GM19351 (cell line): ENCODE measurements around the gene DNAJB11.
A peak's percentile ranks its signal among the peaks of the same experiment; 100 is the strongest.
"Not testable (repeated sequence)": the region's sequence is repeated elsewhere in the genome, so short reads cannot be mapped to it uniquely, and the experiment has no call there.

Experiments
- ATAC-seq: cut with Tn5 transposase; IDR thresholded peaks from one replicate; pipeline ENCODE4 v1.9.1; 2021; ENCODE audit warnings: mild to moderate bottlenecking, moderate library complexity; ENCODE audit not compliant: unreplicated experiment

Gene DNAJB11

DNA sequence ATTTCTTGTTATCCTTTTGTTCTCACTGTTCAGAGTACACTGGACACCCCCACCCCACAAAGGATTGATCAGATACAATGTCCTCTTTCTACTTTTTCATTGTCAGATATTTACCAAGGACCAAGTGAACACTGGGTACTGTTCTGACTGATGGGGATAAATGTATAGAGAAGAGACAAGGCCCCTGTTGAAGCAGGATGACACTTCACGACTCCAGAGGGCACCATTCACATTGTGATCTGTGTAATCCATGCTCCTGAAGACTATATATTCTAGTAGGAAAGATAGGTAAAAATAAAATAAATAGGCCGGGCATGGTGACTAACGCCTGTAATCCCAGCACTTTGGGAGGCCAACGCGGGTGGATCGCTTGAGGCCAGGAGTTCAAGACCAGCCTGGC is 19.1 kb upstream of the DNAJB11 start:
- no peak for ATAC-seq

DNA sequence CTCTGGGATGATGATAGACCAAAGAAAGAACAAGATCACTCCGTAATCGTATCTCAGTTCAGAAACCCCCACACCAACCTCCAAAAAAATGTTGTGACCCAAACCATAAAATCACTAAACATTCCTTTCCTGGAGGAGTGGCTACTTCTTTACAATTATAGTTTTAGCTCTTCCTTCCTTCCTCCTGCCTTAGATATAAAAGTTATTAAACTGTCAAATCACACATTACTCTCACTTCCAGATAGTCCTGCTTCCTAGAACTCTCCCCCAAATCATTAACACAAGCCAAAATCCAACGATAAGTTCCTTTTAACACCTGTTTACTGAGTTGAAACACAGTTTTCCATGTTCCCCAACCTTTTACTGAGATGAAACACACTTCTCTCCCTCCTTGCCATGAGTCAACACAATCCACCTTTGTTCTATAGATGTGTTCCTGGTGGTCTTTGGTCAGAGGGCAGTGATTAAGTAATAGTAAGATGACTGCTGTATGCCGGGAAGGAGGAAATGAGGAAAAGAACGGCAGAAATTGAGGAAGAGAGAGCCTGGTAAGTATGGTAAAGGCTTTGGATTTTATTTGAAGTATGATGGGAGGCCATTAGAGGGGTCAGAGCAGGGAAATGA is 18.0 kb upstream of the DNAJB11 start:
- ATAC-seq, result no peak

DNA sequence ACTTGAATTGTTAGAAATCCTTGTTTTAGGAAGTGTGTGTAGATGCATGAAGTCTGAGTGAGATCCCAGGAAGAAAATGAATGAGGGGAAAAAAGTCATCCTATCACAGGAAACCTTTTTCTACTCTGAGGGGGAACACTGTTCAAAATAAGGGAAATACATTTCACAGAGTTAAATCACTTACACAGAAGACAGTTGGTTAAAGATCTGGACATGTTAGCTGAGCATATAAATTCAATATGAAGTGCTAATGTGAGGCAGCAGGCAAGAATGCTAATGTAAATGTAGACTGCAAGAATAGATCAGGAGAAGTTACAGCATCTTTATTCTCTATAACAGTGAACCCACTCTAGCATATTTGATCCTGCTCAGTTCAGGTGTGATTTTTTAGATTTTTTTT is 5.9 kb upstream of the DNAJB11 start:
- no peak for ATAC-seq

DNA sequence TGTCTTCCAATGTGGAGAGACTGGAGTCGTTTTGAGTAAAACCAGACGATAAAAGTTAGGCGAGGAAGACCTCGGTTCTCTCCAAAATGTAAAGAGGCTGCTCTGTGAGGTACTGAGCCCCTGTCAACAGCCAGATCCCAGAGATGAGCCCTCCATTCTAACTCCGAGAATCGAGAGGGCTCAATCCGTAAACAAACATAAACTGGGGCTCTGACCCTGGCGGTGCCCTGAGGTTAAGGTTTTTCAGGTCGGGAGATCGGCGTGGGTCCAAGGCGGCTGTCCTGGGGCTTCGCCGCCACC is 3.8 kb upstream of the DNAJB11 start:
- ATAC-seq, result peak; percentile 5

DNA sequence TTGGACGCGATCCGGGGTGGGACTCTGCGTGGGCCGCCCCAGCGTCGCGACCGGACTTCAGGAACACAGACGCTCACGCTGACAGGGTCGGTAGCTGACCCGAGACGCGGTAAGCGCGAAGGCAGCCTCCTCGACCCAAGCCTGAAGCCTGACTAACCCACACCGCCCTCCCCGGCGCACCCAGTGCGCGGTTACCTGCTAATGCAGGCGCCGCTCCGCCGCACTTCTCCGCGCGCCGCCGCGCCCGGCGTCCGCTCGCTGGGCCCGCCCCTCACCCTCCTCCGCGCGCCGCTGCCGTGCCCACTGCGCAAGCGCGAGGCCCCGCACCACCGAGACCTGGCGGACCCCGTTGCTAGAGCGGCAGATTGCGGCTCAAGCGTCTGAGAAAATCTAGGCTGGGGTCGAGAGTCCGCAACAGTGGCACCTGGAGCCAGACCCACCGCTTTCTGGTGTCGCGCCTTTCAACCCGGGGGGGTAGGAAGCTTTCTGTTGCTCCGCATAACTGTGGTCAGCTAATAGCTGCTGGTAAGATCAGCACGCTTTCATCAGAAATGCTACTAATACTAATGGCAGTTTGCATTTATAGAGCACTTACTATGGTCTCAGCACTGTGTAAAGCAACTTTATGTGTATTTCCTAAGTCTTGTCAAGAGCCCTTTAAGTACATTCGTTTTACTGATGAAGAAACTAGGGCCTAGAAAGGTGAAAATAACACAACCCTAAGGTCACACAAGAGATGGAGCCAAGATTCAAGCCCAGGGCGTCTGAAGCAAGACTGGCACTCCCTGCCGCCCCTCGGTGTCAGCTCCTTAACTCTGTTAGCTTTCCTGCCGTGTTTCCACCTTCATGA is 3.2 kb upstream of the DNAJB11 start, which contains the start of gene TBCCD1:
Gene TBCCD1, minus strand, starts transcription at position 268 of the 850 bp plus-strand sequence. CDS start 3,010 bp downstream, outside the sequence.
- peak; percentile 37 for ATAC-seq

DNA sequence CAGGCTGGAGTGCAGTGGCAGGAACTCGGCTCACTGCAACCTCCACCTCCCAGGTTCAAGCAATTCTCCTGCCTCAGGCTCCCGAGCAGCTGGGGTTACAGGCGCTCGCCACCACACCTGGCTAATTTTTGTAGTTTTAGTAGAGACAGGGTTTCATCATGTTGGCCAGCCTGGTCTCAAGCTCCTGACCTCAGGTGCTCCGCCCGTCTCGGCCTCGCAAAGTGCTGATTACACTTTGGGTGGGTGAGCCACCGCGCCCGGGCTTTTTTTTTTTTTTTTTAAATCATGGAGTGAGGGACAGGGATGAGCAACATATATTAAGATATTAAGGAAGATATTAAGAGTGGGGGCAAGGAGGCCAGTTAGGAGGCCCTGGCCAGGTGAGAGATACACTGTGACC is 1.2 kb upstream of the DNAJB11 start:
- ATAC-seq, result not testable (repeated sequence)

DNA sequence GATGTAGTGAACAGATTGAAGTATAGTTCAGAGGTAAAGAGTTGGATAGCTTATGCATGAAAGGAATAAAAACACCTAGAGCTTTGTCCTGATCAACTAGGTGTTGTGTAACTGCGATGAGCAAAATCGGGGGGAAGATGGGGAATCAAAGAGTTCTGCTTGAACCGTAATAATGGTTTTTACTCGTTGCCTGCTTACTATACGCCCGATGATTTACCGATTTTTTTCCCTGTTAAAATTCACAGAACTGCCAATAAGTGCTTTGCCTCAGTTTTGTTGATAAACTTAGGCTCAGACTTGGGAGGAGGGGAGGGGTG is 783 bp upstream of the DNAJB11 start:
- no peak for ATAC-seq

DNA sequence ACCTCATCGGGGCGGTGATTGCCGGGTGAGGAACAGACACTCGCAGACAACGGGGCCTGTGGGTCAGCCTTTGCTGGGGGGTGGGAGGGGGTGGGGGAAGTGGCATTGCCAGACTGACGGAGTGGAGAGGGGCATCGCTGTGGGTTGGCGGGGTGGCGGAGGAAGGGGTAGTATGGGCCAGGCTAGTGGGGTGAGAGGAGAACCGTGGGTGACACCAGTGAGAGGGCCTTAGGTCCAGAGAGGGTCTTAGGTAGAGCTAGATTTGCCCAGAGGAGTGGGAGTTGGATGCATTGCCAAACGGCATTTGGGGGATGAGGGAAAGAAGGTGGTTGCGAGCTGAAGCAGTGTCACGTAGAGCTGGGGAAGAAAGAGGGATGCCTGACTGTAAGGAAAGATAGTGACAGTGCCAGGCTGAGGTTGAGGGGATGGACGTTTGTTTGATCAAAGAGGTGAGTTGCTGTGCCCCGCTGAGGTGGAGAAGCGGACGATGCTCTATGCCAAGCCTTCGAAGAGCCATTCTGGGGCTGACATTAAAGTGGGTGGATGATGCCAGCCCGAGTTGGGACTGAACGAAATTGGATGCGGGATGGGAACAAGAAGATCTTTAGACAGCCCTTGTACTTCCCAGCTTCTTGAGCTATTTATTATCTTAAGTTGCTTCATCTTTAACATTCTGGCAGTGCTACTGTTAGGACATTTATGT is 572 bp downstream of the DNAJB11 start:
- no peak for ATAC-seq

DNA sequence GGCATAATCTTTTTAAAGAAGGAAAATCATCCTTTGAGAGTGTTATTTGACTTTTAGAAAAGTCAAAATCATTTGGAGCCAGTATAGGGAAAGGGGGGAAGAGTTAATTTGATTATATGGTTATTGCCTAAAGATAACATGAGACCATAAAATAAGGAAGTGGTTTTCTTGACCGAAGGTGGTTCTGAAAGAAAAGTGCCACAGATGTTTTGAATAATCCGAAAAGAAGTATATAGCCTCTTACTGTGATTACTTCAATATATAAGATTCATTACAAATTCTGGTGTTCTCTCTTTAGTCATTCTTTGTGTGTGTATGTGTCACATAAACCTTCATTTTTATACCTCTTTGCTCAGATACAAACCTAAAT is 1.1 kb downstream of the DNAJB11 start:
- ATAC-seq, result no peak

DNA sequence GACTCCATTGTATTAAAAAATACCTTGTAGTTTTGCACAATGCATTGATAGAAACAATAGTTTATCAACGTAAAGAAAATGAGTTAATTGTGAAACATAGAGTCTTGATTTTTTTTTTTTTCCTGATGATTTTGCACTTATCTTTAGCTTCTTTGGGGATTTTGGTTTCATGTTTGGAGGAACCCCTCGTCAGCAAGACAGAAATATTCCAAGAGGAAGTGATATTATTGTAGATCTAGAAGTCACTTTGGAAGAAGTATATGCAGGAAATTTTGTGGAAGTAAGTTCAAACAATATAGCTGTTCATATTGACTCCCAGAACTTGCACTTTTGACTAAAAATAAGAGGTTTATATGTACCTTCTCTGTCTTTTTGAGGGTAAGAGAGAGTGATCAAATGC is 7.0 kb downstream of the DNAJB11 start:
- ATAC-seq, result no peak

DNA sequence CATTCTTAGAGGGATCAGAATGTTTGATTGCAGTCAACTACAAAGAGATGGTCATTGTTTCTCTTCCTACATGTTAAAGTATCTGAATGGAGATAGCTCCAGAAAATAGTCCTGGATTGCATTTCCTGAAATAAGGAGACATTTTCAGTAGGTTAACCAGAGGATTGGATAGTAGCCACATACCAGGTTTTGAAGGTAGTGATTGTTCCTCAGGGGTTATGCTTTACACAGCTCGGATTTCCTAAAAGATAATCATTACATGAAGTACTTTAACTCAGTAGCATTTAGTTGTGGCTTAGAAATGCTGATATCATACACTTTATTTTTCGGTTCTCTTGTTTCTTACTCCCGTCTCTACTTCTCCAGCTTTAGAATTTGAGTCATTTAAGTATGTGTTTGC is 10.3 kb downstream of the DNAJB11 start:
- ATAC-seq, result no peak

DNA sequence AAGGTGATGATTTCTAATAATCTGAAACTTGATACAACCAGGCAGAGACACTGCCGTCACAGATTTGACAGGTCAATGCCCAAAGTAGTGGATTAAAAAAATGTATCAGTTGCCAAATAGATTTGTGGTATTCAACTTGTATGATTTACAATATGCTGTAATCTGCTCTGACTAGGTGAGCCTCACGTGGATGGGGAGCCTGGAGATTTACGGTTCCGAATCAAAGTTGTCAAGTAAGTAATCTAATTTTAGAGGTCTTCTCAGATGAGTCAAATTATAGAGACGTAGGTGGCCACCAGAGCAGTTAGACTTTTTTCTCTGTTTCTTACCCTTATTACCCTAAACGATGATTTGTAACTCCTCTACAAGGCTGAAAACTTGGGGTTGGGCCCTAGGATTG is 12.0 kb downstream of the DNAJB11 start:
- no peak for ATAC-seq

DNA sequence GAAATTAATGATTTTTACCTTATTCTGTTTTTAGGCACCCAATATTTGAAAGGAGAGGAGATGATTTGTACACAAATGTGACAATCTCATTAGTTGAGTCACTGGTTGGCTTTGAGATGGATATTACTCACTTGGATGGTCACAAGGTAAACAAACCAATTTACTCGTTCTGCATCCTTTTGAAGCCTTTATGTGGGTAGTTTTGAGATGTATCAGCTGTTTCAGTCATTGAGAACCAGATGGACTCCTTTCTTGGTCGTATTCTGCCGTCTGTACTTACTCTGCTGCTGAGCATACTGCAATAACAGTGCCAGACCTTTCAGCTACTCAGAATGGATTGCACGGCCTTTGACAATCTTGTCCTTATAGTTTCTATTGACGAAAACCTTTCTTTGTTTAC is 13.3 kb downstream of the DNAJB11 start:
- ATAC-seq, result no peak

DNA sequence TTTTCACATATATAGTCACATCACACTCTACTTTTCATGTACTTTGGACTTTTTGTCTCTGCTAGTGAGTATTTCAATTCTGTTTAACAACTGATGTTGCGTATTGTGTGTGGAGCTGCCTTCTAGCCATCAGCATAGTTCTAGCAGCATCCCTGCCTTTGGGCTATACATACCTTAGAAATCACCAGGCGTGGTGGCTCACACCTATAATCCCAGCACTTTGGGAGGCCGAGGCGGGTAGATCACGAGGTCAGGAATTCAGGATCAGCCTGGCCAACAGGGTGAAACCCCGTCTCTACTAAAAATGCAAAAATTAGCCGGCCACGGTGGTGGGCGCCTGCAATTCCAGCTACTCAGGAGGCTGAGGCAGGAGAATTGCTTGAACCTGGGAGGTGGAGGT is 15.7 kb downstream of the DNAJB11 start:
- ATAC-seq, result not testable (repeated sequence)

DNA sequence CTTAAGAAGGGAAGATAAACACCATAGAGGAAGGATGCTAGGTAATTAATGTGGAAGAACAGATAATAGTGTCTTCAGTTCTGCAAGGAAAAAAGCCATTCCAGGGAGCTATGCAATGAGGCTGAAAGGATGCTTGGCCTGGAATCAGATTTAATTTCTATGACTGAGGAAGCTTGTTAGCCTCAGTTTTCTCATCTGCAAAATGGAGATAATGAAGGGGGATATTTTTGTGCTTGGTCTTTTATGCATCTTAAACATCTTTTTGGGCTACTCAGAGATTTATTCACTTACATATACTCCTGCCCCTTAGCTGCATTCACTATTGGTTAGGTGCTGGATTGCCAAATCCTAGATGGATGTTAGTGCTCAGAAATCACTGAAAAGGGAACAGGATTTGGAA is 16.7 kb downstream of the DNAJB11 start:
- no peak for ATAC-seq

DNA sequence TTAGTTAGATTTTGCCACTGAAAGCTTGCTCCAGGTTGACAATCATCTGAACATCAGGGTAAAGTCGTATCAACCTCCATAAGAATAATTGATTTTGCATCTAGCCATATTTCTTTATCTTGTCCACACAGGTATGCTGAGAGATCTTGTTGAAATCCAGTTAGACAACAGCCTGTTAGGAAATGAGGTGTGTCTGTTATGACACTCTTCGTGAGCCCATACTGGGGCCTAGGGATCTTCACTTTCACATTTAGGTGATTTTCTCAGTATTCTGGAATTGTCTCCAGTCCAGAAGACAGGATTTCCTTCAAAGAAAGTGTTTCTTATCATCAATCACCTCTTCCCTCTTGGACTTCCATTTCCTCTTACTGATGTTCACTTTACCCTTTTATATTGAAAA is 18.1 kb downstream of the DNAJB11 start:
- ATAC-seq, result no peak

DNA sequence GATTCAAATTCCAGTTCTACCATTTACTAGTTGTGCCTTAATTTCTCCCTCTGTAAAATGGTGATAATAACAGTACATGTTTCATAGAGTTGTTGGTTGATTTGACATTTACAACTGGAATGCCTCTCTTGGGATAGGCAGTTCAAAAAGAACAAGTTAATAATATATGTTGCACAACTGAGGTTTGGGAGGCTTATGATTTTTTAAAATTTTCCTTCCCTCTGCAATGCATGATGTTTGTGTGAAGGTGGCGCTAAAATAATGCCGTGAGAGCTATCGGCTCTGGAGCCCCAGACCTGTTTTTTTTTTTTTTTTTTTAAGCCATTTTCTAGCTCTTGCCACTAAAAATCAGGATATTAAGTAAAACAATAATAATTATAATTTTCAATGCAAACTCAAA is 18.6 kb downstream of the DNAJB11 start:
- ATAC-seq, result no peak

DNA sequence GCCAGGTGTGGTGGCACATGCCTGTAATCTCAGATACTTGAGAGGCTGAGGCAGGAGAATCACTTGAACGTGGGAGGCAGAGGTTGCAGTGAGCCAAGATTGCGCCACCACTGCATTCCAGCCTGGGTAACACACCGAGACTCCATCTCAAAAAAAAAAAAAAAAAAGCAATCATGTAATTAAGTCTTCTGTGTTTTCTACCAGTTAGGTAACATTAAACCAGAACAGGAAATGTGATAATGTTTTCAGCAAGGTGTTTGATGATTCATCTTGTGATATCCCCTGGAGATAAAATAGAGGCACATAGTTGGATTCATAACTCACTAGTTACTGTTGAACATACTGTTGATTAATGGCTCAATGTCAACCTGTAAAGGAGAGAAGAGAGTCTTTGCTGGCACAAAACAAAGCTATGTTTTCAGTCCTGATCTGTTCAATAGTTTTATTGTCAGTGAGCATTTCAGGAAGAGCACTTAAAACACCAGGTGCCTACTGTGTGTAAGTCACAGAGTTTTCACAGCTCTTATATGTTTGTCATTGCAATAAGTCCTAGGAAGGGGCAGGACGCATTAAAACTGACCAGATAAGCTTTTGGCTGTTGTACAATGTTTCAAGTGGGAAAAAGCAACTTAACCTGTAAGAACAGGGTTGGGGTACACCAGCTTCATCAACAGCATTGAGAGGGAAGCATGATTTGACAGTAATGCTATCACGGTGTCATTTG is 19.5 kb downstream of the DNAJB11 start:
- no peak for ATAC-seq

DNA sequence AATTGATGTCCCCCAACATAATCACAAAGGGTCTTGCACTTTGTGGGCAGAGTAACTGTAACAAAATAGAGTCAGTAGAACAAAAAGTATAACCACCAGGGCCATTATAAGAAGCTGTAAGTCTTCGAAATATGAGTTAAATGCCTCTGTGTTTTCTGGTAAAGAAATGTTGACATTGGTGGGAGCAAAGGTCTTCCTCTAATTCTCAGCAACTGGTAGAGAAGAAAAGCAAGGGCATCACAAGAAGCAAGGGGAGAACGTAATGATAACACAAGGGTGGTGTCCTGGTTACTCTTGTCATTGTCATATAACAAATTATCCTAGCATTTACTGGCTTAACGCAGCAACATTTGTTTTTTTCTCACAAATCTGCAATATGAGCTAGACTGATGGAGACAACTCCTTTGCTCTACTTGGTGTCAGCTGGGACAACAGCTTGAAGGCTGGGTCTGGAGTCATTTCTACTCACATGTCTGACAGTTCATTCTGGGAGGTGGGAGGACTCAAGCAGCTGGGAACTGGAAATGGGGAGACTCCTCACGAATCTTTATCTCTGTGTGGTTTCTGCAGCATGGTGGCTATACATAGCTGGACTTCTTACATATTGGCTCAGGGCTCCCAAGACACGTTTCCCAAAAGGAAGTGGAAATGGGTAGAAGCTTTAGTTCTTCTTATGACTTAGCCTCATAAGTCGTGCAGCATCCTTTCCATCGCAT is 20.2 kb downstream of the DNAJB11 start:
- no peak for ATAC-seq

DNA sequence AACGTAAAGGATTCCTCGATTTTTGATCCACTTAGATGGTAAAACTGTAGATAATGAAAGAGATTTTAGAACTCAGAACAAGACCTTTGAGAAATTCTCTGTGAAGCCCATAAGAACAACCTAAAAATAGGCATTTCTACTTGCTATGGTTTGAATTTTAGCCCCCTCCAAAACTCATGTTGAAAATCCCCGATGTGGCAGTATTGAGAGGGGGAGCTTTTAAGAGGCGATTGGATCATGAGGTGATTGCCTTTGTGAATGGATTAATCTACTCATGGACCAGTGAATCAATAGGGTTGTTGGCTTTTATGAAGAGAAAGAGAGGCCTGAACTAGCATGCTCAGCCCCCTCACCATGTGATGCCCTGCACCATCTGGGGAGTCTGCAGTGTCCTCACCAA is 22.2 kb downstream of the DNAJB11 start:
- no peak for ATAC-seq

DNA sequence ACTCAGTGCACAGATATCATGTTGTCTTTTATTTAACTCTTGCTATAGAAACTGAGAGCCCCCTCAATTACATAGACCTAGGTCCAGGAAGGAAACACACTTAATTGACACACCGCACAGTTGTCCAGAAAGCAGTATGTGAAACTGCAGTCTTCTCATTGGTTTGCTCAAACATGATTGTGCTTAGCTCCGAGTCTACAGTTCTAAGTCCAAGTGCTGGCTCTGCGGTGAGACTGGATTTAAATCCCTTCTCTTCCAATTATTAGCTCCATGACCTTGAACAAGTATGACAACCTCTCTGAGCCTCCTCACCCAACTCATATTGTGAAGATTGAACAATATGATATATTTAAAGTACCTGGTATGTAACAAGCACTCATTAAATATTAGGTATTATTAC is 23.3 kb downstream of the DNAJB11 start:
- no peak for ATAC-seq
